Measurements from ENCODE around the gene USP24.

- TF ChIP-seq POLR2AphosphoS5 (IDR thresholded peaks at IDR 0.05; ENCODE audit: low read depth, low read length) (no peak), PAX5 (IDR thresholded peaks at IDR 0.05; ENCODE audit: insufficient read depth, low read length, severe bottlenecking) (no peak)
Observed at GRCh38 chr1:55234016-55234415, 18.9 kb upstream of the USP24 start.
